ENCODE measurements around the gene AFG1L. TPM values are rescaled to one million over a fixed set of nuclear protein-coding genes. Genes with fewer than 3 reads are reported as not detected.

The AFG1L gene
- total RNA-seq, 1 donor from 2014 or later: 12.4 TPM

DNA sequence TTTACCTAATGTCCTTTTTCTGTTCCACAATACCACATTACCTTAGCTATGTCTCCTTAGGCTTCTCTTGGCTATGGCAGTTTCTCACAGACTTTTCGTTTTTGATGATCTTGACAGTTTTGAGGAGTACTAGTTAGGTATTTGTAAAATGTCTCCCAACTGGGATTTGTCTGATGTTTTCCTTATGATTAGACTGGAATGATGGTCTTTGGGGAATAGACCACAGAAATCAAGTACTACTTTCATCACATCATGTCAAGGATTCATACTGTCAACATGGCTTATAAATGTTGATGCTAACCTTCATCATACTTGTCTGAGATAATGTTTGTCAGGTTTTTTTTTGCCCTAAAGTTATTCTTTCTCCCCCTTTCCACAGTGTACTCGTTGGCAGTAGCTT is 187.7 kb downstream of the AFG1L start:
- DNase-seq: no peak
- intact Hi-C loops (cut with micrococcal nuclease): no loop called here
- ATAC-seq: no peak

DNA sequence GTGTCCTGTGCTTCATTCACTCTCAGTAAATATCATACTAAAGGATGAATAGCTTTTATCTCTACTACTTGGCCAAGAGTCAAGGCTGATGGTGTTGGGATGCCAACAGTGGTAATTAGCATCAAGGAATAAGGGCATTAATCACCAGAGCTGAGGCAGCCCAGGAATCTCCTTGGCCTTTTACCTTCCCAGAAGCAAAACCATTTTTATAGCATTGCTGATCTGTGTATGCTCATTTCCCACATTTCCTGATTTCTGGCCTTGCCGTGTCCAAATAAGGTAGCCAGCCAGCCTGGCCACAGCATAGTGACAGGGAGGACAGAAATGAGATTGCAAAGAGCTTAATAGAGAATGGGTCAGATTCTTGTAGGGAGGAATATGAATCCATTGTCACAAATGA is 189.2 kb downstream of the AFG1L start:
- no peak for DNase-seq
- intact Hi-C loops (cut with micrococcal nuclease): no loop called here
- ATAC-seq: no peak

DNA sequence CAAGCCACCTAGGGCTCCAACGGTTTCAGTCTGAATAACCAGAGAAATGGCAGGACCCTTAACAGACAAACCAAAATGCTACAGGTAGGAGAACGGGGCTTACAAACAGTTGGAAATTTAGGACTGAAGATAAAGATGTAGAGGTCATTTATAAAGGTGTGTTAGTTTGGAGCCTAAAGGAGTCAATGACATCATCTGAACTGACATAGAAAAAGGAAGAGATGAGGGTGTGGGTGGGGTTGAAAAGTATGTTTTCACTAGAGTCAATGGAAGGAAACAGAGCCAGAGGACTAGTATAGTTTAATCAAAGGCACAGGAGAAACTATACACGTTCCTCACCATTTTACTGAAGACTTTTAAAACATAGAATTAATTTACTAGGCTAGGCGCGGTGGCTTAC is 194.8 kb downstream of the AFG1L start:
- intact Hi-C loops (cut with micrococcal nuclease): loop anchor here (10.0 kb wide), 1 partner anchor 375 kb away; no protein-coding TSS in a partner anchor
- no peak for ATAC-seq
- no peak for DNase-seq

DNA sequence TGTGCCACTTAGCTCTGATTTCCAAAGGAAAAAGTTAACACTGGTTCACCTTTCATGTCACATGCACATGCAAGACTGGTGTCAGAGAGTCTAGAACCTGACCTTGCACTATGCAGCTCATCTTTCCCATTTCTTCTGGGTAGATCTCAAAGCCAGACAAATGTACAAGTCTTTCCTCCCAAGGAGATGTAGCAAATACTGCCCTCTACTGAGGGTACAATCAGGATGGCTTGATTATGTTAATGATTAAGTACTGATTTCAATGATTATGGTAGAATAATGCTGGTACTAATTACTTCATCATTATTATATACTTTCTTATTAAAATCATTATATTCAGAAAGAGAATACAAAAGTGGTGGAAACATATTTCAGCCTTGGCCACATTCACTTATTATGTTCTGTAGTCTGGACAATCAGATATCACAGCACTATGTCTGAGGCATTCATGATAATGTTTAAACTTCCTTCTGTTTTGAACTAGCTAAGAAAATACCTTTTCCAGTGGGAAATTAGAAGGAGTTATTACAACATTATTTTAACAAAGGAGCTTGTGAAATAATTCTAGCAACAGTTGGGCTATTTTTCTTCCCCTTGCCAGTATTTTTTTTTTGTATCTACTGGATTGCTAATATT is 197.4 kb downstream of the AFG1L start:
- DNase-seq: no peak
- peak; percentile 35 for ATAC-seq
- intact Hi-C loops (cut with micrococcal nuclease): loop anchor here (10.0 kb wide), 1 partner anchor 377 kb away; no protein-coding TSS in a partner anchor

DNA sequence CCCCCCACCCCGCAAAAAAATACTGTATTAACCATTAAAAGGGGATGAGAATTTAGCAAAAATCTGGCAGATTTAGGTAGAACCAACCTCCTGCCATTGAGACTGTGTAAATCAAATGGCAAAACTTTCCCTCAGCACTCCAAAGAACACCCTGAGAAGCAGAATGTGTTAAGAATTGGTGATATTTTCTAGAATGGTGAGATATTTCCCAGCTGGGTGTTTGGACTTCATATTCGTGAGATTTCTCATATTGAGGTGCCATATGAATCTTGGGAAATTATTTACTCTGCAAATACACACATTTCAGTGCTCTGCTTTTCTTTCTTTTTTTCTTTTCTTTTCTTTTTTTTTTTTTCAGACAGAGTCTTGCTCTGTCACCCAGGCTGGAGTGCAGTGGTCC is 199.6 kb downstream of the AFG1L start:
- intact Hi-C loops (cut with micrococcal nuclease): loop anchor here (10.0 kb wide), 1 partner anchor 380 kb away; no protein-coding TSS in a partner anchor
- DNase-seq (no peak), ATAC-seq (no peak)

DNA sequence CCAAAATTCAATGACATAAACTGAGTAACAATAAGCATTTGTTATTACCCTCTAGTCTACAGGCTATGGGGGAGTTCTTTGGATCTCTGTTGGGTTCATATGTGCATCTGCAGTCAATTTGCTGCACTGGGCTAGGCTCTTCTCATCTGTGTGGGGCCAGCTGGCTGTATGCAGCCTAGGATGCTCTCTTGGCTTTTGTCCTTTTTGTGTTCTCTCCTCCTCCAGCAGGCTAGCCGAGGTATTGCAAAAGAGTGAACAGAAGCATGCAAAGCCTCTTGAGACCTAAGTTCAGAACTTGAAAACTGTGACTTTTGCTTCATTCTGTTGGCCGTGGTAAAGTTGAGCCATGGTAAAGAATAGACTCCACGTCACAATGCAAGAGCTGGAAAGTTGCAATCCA is 203.0 kb downstream of the AFG1L start:
- no peak for DNase-seq
- peak; percentile 27 for ATAC-seq
- intact Hi-C loops (cut with micrococcal nuclease): loop anchor here (10.0 kb wide), 1 partner anchor 383 kb away; no protein-coding TSS in a partner anchor

DNA sequence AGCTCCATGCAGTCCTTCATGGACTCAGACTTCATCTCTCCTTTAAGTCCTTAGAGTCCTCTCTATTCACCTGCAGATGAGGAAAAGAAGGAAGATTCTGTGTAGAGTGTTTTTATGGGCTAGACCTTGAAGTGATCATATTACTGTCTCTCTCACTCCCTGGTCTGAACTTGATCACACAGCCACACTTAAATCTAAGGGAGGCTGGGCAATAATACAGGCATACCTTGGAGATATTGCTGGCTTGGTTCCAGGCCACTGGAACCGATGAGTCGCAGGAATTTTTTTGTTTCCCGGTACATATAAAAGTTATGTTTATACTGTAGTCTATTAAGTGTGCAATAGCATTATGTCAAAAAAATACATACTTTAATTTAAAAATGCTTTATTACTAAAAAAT is 206.7 kb downstream of the AFG1L start:
- ATAC-seq (no peak), DNase-seq (no peak)
- intact Hi-C loops (cut with micrococcal nuclease): no loop called here

DNA sequence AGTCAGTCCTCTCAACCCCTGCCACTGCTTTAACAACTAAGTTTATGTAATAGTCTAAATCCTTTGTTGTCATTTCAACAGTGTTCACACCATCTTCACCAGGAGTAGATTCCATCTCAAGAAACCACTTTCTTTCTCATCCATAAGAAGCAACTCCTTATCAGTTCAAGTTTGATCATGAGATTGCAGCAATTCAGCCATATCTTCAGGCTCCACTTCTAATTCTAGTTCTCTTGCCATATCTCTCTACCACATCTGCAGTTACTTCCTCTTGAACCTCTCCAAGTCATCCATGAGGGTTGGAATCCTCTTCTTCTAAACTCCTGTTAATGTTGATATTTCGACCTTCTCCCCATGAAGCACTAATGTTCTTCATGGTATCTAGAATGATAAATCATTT is 208.0 kb downstream of the AFG1L start:
- intact Hi-C loops (cut with micrococcal nuclease): no loop called here
- no peak for ATAC-seq
- DNase-seq: no peak

DNA sequence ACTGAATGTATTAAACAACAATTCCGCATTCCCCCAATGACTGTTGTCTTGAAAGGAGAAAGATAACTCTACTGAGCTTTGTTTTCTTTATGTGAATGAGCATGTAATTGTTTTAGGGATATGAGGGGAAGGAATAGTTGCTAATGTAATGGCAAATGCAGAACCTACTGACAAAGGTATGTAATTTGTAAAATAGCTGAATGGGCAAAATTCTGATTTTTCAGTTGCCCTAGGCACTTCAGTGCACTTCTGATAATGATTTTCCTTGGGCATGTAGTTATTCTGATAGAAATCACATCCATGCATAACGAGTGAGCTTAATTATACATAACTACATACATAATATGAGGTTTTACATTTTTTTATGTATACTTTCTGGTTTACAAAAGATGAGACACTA is 212.5 kb downstream of the AFG1L start:
- ATAC-seq (no peak), DNase-seq (no peak)
- intact Hi-C loops (cut with micrococcal nuclease): no loop called here

DNA sequence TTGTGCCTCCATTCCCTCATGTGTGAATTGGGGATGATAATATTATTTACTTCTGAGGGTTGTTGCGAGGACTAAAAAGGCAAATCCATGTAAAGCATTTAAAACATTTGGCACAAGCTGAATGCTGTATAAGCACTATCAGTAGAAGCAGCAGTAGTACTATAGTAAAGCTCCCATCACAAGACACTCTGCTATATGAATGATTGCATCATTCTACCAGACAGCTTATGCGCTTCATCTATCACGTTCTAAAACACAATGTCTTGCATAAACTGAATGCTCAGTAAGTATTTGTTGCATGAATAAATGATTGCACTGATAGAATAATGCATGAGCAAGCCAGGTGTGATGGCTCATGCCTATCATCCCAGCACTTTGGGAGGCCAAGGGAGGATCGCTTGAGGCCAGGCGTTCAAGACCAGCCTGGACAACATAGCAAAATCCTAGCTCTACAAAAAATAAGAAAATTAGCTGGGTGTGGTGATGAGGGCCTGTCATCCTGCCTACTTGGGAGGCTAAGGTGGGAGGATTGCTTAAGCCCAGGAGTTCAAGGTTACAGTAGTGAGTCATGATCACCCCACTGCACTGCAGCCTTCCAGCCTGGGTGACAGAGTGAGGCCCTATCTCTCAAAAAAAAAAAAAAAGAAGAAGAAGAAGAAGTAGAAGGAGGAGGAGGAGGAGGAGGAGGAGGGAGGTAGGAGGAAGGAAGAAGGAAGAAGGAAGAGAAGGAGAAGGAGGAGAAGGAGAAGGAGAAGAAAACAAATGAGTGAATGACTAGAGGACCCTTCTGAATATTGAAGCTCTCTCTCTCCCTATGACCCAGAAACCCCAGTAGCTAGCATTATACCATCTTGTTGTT is 215.8 kb downstream of the AFG1L start:
- ATAC-seq (no peak), DNase-seq (no peak)
- intact Hi-C loops (cut with micrococcal nuclease): no loop called here

DNA sequence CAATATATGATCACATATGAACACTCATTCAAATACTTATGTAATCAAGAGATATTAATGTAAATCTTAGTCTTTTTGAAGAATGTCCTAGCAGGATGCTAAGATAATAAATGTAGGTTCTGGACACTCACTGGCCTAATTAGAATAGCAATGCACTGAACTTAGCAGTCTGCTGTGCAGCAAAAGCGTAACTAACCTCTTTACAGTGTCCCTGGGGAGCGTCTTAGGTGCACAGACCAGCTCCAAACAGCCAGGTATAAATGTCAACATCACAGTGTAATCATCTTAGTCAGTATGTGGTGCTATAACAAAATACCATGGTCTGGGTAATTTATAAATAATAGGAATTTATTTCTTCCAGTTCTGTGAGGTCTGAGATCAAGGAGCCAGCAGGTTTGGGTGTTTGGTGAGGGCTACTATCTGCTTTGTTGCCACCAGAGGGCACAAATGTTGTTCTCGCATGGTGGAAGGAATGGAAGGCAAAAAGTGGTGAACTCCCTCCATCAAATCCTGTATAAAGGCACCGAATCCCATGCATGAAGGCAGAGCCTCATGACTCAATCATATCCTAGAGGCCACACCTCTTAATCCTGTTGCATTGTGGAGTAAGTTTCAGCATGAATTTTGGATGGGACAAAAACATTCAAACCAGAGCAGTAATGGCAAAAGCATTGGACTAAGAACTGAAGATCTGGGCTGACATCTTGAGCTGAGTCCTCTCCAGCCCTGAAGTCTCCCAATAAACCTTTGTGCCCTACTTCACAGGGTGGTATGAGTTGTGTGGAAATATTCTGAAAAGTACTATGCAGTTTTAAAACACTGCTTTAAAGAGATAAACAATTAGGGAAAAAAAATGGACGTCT is 224.1 kb downstream of the AFG1L start:
- ATAC-seq (no peak), DNase-seq (no peak)
- intact Hi-C loops (cut with micrococcal nuclease): no loop called here

DNA sequence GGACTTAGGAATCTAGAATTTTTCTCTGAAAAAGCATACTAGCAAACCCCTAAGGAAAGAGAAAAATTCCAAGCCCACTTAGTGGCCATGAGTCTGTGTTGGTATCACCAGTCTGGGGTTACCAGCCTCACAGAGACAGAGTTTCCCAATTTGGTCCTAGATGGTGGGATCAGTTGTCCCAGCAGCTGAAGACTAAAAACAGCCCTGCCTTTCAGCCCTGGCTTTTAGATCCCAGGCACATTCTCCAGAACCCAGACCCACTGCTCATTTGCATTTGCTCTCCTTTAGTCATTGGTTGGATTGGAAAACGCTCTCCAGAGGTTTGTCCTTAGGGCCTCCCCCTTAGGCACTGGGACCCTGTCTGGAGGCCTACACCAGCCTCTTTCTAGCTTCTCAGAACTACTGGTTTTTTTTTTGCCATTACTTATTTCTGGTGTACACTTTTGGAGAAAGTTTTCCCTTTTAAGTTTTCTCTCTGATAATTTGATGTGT is 226.8 kb downstream of the AFG1L start:
- ATAC-seq (no peak), DNase-seq (no peak)
- intact Hi-C loops (cut with micrococcal nuclease): no loop called here

DNA sequence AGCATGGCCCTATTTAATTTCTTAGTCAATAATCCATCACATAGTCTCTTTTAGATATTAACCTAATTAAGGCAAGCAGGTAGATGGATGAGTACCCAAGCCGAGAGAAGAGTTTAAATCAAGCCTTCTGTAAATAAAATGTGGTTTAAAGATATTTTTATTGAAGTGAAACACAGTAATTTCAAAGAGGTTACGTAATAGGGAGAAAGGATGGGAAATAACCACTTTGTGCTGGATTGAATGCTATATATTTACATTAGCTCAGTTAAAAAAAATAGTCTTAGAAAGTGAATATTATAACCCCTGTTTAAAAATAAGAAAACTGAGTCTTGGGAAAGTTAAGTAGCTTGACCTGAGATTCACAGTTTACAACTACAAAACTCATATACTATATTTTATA is 228.8 kb downstream of the AFG1L start:
- no peak for ATAC-seq
- DNase-seq: no peak
- intact Hi-C loops (cut with micrococcal nuclease): no loop called here

DNA sequence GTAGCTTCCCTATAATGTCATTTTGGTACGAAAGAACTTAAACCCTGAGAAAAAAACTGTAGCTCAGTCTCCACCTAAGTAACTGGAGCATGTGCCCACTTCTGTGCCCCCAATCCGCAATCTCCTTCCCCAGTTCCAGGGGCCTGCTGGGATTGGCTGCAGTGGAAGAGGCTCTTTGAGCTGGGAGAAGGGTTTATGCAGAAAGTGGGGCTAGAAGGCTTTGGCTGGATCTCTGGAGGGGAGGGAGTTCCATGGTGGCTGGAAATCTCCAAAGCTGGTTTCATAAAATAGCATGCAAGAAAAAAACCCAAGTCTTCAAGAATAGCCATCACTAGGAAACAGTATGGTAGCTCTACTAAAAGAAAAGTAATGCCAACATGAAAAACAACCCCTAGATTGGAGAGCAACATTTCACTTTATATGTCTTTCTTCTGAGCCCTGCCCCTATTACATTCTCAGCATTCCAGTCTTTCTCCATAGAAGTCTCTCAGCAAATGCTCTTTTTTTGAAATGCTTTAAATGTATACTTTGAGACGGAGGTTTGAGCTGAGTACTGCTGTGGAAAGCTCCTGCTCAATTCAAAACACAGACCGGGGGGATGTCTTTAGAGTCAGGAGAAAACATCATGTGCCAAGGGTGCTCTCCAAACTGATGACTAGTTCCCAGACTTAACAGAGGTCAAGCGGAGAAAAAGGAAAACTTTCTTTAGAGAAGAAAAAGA is 229.8 kb downstream of the AFG1L start:
- DNase-seq (no peak), ATAC-seq (no peak)
- intact Hi-C loops (cut with micrococcal nuclease): loop anchor here (5.0 kb wide), 1 partner anchor 412 kb away; no protein-coding TSS in a partner anchor

DNA sequence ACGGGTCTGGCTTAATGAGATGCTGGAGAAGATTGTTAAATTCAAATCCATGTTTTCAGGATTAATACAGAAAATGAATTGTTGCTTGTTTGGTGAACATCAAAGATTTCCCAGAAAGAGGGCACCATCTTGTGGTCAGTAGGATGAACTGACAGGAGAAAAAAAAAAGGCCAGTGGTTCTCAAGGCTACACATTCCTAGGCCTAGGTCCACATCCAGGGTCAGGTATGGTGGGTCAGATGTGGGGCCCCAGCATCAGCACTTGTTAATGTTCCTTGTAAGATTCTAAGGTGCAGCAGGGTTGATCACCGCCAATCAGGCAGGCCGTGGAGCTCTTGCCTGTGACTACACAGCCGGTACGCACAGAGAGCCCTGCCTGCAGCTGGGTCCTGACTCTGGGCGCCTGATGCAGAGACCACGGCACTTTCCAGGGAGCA is 231.9 kb downstream of the AFG1L start:
- peak; percentile 45 for ATAC-seq
- intact Hi-C loops (cut with micrococcal nuclease): loop anchor here (5.0 kb wide), 1 partner anchor 414 kb away; no protein-coding TSS in a partner anchor
- no peak for DNase-seq

DNA sequence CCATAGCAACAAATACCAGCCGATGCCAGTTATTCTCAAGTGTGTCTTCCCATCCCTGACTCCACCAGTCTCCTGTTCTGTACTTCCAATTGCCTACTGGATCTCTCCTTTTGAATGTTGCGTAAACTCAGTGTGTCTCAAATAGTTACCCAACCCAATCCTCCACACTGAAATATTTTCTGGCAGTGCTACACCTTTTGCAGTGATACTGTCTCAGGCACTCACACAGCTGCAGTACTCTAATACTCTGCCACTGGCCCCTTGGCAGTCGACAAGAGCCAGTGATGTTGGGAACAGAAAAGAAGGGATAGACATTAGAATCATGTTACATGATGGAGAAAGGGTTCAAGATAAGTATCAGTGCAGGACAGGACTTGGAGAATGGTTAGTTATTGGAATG is 234.0 kb downstream of the AFG1L start:
- DNase-seq (no peak), ATAC-seq (no peak)
- intact Hi-C loops (cut with micrococcal nuclease): loop anchor here (5.0 kb wide), 1 partner anchor 417 kb away; no protein-coding TSS in a partner anchor

DNA sequence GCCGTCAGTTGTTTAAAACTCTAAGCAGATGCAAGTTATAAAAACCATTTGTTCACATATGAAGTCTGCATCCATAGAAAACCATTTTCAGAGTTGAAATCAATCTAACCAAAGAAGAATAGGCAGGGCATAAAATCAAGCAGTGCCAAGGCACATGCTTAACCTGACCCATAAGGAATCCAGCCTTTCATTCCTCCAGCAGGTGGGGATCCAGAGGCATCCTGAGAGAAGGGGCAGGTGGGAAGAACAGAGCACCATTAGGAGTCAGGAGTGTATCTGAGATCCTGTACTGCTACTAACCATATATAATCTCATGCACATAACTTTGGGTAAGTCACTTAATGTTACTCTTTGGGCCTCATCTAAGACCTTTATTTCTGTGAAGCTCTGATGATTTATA is 236.5 kb downstream of the AFG1L start:
- DNase-seq: no peak

DNA sequence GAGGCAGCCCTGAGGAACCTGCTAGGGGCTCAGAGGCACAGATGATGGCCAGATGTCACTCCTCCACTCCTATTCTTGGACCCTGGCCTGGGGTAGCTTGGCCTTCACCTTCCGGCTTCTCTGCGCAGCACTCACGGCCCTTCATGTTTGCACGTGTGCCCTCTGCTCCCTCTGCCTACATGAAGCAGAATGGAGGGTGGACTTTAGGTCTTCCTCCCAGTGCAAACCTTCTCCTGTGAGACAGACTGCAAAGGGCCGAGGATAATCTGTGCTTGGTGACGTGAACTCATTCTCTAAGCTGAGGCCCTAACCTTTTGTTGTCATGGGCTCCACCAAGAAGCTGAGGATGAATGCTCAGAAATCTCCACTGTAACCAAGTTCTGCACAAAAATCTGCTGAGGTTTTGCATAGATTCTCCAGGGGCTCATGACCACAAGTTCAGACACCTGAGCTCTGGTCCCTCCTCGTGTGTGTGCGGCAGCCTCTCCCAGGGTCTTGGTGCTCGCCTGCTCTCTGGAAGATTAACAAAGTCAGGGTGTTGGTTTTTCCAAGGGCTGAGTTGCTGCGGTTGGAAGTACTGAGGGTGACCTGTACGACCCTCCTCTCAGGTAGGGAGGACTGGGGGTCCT is 240.4 kb downstream of the AFG1L start:
- ATAC-seq (no peak), DNase-seq (no peak)
- intact Hi-C loops (cut with micrococcal nuclease): no loop called here

More for the DNA sequence above, 236.5 kb downstream of the AFG1L start:
- intact Hi-C loops (cut with micrococcal nuclease): no loop called here
- no peak for ATAC-seq
